Adrenal gland (tissue), 5 donors: ENCODE data around the gene SERPINE2.

Experiments
- CTCF ChIP-seq, 6 experiments: fragments of 450-650 bp in 4 of 6; fragments of 200-600 bp in 2 of 6; sonication (generic) in 1 of 6; IDR thresholded peaks; 1 replicate in 5 of 6; 2 replicates in 1 of 6; pipeline versions ENCODE4 v1.5.1 to v1.8.0; 2016 to 2021; ENCODE audit warnings: antibody characterized with exemption in 6 of 6, mild to moderate bottlenecking in 2 of 6, moderate library complexity in 1 of 6
- POLR2A ChIP-seq, 2 donors: fragments of 450-650 bp; IDR thresholded peaks; one replicate each; pipeline ENCODE4 v1.6.1; 2017; ENCODE audit warnings: antibody characterized with exemption in 2 of 2, mild to moderate bottlenecking in 2 of 2, moderate library complexity in 1 of 2
- donor health status: DM: no; HTN: no; CAD: no.

DNA sequence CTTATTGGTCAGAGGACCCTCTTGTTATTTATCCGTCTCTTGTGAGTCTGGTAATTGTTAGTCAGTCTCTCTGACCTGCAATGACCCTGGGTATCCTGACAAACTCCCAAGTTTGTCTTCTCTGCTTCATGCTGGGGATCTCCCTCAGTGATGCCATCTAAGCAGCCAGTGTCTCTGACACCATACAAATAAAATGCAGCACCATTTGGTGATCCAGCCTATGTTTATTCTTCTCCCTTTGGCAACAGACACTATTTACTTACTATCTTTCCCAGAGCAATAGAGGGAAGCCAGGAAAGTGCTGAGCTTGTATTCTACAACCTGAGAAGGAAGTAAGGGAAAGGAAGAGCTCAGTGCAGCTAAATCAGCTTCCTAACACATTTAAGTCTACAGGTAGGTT is 15.9 kb downstream of the SERPINE2 start:
- no peak for TF ChIP-seq CTCF (IDR thresholded peaks at IDR 0.05)
- TF ChIP-seq POLR2A (IDR thresholded peaks at IDR 0.05), result no peak
